Hepatocyte (in vitro differentiated cells): ENCODE data around the gene PAFAH2.

ENCODE experiments used
- CTCF ChIP-seq: fragments of 200-600 bp; sonication (generic); IDR thresholded peaks from 2 replicates; pipeline ENCODE4 v1.5.1; 2016; ENCODE audit warnings: antibody characterized with exemption, mild to moderate bottlenecking; ENCODE audit not compliant: poor library complexity
- EZH2 ChIP-seq: fragments of 200-600 bp; sonication (generic); IDR thresholded peaks from 2 replicates; pipeline ENCODE4 v1.6.1; 2016; ENCODE audit warnings: antibody characterized with exemption, mild to moderate bottlenecking, borderline replicate concordance

DNA sequence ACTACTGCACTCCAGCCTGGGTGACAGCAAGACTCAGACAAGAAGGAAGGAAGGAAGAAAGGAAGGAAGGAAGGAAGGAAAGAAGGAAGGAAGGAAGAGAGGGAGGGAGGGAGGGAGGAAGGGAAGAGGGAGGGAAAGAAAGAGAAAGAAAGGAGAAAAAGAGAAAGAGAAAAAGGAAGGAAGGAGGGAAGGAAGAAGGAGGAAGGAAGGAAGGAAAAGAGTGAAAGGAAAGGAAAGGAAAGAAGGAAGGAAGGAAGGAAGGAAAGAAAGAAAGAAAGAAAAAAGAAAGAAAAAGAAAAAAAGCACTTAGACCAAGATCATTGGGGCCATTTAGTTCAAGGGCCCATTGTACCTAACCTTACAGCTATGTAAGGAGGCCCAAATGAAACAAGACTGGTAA lies 42.3 kb downstream of the PAFAH2 start:
- TF ChIP-seq EZH2 = no peak
- no peak for TF ChIP-seq CTCF
